Activated CD4-positive, CD25-positive, alpha-beta regulatory T cell treated with anti-CD3 and anti-CD28 coated beads, Interleukin-2, amount 50 U/mL, for 24 hours (primary cell): ENCODE results near the gene ALDH8A1.

Source experiments
- ATAC-seq, 2 donors: fragments of 150-1000 bp; cut with Tn5 transposase; one replicate each; pipeline ENCODE4 v1.10.0; 2021; ENCODE audit warnings: mild to moderate bottlenecking in 1 of 2, moderate library complexity in 1 of 2

ALDH8A1 gene

GRCh38 chr6:134870677-134871498, 79.0 kb downstream of the ALDH8A1 start:
- no peak for ATAC-seq

GRCh38 chr6:134868812-134869211, 81.1 kb downstream of the ALDH8A1 start:
- no peak for ATAC-seq
